HG03460 (cell line): ENCODE results near the gene VAMP2.

ENCODE experiments used
- ATAC-seq: cut with Tn5 transposase; IDR thresholded peaks from one replicate; pipeline ENCODE4 v1.9.1; 2021; ENCODE audit not compliant: unreplicated experiment

The VAMP2 gene

GRCh38 chr17:8143581-8144400 is 19.0 kb downstream of the VAMP2 start:
- no peak for ATAC-seq

DNA sequence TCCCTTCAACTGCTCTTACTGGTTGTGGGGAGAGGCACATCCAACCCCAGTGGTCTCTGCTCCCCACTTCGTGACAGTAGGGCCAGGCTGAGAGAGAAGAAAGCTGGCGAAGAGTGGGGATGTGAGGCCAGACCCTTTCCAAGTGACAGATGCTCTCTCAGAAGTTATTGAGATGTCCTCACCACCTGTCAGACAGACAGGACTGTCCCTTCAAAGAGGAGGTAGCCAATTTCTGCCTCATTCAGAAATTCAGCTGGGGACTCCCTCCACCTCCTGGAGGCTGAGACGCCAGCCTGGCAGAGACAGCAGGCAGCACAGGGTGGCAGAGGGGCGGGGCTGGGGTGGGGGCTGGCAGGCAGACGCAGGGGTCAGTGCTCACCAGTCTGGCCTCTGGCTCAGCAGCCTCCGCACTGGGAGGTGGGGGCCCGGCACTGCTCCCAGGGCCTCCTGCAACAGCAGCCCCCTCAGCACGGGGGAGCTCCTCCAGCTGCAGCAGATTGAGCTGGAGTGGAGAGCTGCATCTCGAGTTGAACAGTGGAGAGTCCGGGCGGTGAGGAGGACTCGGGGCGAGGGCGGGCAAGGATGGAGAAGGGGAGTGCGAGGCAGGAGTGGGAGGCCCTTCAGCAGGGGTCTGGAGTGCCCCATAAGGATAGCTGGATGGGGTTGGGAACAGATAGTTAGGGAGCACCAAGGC is 19.7 kb downstream of the VAMP2 start:
- ATAC-seq = no peak

DNA sequence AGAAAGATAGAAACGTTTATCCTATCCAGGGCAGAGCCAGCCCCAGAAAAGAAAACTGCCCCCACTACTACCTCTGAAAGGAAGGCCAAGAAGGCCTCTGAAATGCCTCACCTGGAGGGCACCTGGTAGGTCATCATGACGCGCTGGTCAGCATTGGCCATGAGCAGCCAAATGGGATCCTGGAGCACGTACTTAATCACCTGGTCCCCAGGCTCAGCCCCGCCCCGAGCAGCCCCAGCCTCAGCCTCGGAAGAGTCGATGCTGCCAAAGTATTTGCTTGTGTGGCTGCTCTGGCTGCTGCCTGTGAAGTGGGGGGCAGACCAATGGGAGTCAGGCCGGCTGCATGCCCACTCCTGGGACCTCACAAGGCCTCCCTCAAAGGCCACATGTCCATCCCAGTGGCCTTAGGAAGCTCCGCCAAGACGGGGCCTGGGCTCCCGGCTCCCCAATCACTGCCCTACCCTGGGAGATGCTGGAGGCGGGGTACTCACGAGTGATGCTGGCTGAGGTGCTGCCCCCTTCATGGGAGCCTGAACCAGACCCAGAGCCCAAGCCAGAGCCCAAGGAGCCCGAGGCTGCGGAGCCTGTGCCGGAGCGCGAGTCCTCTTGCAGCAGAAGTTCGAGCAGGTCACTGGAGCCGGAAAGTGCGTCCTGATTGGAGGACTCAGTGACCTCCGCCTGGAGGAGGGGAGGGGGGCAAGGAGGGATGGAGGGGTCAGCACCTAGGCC is 20.4 kb downstream of the VAMP2 start:
- no peak for ATAC-seq

DNA sequence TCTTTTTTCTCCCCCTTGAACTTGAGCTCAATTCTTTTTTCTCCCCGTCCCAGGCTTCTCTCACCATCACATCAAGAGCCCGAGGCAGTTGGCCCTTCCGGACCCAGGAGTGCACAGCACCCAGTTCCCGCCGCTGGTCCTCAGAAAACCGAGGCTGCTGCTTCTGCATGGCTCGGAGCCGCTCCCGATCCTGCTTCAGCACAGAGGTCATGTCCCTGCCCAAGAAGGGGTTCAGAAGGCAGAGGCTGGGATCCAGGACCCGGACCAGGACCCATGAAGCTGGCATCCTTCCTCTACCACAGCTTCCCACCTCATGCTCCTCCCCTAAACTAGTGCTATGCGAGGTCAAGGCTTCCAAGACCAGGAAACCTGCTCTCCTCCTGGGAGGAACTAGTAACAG is 21.0 kb downstream of the VAMP2 start:
- ATAC-seq = no peak

- ATAC-seq = no peak
Observed at GRCh38 chr17:8141045-8141444, 21.7 kb downstream of the VAMP2 start.

GRCh38 chr17:8140065-8141029 is 22.4 kb downstream of the VAMP2 start:
- ATAC-seq = no peak

DNA sequence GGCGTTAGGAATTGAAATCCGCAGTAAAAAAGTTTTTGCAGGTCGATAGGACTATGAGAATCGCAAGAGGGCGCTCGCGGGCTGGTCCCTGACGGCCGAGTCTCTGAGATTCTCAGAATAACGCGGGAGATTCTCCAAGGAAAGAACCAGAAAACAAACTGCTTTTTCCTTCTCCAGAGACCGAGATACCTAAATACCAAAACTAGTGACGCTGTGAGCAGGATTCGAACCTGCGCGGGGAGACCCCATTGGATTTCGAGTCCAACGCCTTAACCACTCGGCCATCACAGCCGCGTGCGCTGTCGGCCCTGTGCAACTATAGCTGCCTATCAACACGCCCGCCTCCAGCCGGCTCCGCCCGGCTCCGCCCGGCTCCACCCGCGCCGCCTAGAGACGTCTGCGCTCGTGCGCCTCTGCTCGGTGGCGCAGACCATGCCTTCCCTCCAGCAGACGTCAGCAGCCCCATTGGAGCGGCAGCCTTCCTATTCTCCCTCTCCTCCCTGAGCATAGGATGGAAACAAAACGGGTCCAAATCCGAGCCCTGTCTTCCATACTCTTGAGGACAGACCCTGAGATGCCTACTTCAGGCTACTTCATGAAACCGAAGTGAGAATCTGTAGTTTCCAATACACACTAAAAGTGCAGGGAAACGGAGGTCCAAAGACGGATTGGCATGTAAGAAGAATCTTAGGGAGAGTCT is 23.9 kb downstream of the VAMP2 start:
- peak; percentile 75 for ATAC-seq

GRCh38 chr17:8138374-8138671 is 24.4 kb downstream of the VAMP2 start:
- ATAC-seq = peak; percentile 12

DNA sequence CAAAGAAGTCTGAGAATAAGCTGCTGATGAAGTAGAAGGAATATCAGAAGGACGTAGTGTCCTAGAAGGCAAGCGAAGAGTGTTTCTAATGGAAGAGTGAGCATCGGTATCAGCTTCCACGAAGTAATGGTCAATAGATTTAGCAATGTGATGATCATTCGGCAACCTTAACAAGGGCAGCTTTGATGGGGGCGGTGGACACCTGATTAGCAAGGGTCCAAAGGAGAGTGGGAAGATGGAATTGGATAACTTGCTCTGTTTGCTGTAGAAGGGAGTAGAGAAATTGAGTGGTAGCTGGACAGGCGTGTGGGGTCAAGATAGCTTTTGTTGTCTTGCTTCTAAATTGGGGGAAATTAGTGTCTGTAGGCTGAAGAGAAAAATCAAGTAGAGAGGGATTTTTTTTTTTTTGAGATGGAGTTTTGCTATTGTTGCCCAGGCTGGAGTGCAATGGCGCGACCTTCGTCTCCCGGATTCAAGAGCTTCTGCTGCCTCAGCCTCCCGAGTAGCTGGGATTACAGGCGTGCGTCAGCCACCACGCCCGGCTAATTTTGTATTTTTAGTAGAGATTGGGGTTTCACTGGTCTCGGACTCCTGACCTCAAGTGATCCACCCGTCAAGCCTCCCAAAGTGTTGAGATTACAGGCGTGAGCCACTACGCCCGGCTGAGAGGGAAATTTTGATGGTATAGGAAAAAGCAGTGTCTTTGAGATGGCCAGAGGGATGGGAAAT is 24.9 kb downstream of the VAMP2 start:
- no peak for ATAC-seq

GRCh38 chr17:8133941-8134340 is 28.8 kb downstream of the VAMP2 start:
- no peak for ATAC-seq

DNA sequence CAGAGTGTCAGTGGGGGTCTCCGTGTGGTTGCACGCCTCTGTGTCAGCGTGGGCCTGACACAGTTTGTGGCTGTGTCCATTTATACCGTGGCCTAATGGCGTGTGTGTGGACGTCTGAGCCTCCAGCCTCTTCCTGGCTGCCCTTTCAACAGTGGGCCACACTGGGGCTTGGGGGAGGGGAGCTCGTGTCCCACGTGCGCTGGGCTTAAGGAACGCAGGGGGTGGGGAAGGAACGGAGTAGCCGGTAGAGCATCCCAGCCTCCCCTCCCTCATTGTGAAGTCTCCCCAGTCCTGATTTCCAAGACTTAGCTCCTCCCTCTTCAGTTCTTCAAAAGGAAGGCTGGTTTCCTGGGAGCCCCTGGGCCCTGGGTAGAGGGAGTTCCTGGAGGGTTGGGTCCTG is 29.3 kb downstream of the VAMP2 start:
- no peak for ATAC-seq

GRCh38 chr17:8131844-8132441 is 30.8 kb downstream of the VAMP2 start:
- no peak for ATAC-seq

GRCh38 chr17:8128125-8128784 is 34.5 kb downstream of the VAMP2 start:
- ATAC-seq = no peak

GRCh38 chr17:8126491-8127066 is 36.2 kb downstream of the VAMP2 start:
- no peak for ATAC-seq

- ATAC-seq = no peak
Observed at GRCh38 chr17:8125947-8126490, 36.7 kb downstream of the VAMP2 start.

GRCh38 chr17:8125154-8125946 is 37.4 kb downstream of the VAMP2 start:
- no peak for ATAC-seq
